Measurements from ENCODE around the gene CHST15. TPM values are rescaled to one million over a fixed set of nuclear protein-coding genes. Genes with fewer than 3 reads are reported as not detected.

The CHST15 gene
- total RNA-seq, 2 experiments from 2014 or later = 14.7 to 26.4 TPM

DNA sequence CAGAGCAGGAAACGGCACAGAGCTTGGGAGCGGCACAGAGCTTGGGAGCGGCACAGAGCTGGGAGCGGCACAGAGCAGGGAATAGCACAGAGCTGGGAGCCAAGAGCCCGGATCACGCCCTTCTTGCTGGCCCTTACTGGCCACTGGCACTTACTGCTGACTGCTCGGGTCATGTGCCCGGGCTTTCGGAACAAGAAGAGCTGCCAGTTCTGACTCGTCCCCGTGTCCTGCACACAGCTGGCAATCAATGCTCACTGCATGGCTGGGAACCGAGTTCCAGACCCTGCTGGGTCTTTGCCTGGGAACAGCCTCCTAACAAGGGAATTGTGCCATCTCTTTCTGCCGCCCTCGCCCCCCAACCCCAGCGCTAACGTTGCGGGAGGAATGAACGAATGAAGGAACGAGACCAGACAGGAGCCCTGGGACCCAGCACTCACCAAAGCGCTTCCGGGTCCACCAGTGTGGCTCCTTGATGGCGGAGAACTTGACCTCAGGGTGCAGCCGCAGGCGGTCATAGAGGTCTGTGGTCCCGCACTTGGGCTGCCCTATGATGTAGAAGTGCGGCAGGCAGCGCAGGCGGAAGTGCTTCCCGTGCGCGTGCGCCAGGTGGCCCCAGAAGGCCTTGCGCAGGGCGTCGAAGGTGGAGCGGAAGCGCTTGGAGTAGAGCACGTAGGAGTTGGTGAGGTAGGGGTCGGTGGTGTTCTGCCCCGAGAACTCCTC is 49.1 kb downstream of the CHST15 start:
- no TSS peak for BruUV-seq (replicated peaks)
- no peaks in the 10 kb centered on the region for H4K20me1 ChIP-seq (ENCODE audit: insufficient read depth, low read length)
- POLR2A ChIA-PET = no interaction called here
- no peak overlapping the region for H3K27ac ChIP-seq (ENCODE audit: low read depth, low read length, poor library complexity, severe bottlenecking)
- no peaks in the 10 kb centered on the region for H3K9me2 ChIP-seq (ENCODE audit: insufficient read depth, low read length)
- H3K4me2 ChIP-seq (ENCODE audit: low read length) = no peak overlapping the region
- no peaks in the 10 kb centered on the region for H3K79me2 ChIP-seq (ENCODE audit: insufficient read depth, low read depth, low read length)
- H2AFZ ChIP-seq (ENCODE audit: low read length) = no peak overlapping the region
- no peaks in the 10 kb centered on the region for H3K9me3 ChIP-seq (ENCODE audit: low read length)
- CTCF ChIA-PET (ENCODE audit: unreplicated experiment) = no interaction called here
- intact Hi-C loops (cut with micrococcal nuclease; ENCODE audit: unreplicated experiment) = no loop called here
- H3K4me1 ChIP-seq (ENCODE audit: insufficient read depth, low read length, poor library complexity, severe bottlenecking) = peaks cover 19% of the 10 kb centered on the region
- no peak for TF ChIP-seq EZH2phosphoT487 (IDR thresholded peaks at IDR 0.05; ENCODE audit: borderline replicate concordance, low read depth, low read length)
- TF ChIP-seq, protein P1, sequence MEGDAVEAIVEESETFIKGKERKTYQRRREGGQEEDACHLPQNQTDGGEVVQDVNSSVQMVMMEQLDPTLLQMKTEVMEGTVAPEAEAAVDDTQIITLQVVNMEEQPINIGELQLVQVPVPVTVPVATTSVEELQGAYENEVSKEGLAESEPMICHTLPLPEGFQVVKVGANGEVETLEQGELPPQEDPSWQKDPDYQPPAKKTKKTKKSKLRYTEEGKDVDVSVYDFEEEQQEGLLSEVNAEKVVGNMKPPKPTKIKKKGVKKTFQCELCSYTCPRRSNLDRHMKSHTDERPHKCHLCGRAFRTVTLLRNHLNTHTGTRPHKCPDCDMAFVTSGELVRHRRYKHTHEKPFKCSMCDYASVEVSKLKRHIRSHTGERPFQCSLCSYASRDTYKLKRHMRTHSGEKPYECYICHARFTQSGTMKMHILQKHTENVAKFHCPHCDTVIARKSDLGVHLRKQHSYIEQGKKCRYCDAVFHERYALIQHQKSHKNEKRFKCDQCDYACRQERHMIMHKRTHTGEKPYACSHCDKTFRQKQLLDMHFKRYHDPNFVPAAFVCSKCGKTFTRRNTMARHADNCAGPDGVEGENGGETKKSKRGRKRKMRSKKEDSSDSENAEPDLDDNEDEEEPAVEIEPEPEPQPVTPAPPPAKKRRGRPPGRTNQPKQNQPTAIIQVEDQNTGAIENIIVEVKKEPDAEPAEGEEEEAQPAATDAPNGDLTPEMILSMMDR (conservative IDR thresholded peaks at IDR 0.05; ENCODE audit: low read length) = no peak
- H3K4me3 ChIP-seq (ENCODE audit: low read depth, low read length, poor library complexity, severe bottlenecking) = no peak overlapping the region
- DNase-seq (ENCODE audit: low spot score) = no peak
- H3K36me3 ChIP-seq (ENCODE audit: insufficient read depth, low read length) = peaks cover 35% of the 10 kb centered on the region

- peaks cover 42% of the 10 kb centered on the region for H3K36me3 ChIP-seq (ENCODE audit: insufficient read depth, low read length)
- peak overlapping the region; percentile 58 for H3K4me2 ChIP-seq (ENCODE audit: low read length)
- H3K9me2 ChIP-seq (ENCODE audit: insufficient read depth, low read length) = no peaks in the 10 kb centered on the region
- H3K79me2 ChIP-seq (ENCODE audit: insufficient read depth, low read depth, low read length) = no peaks in the 10 kb centered on the region
- peak overlapping the region; percentile 18 for H3K4me3 ChIP-seq (ENCODE audit: low read depth, low read length, poor library complexity, severe bottlenecking)
- intact Hi-C loops (cut with micrococcal nuclease; ENCODE audit: unreplicated experiment) = no loop called here
- no TSS peak for BruUV-seq (replicated peaks)
- no peaks in the 10 kb centered on the region for H4K20me1 ChIP-seq (ENCODE audit: insufficient read depth, low read length)
- TF ChIP-seq, protein P1 (conservative IDR thresholded peaks at IDR 0.05; ENCODE audit: low read length) = no peak
- TF ChIP-seq EZH2phosphoT487 (IDR thresholded peaks at IDR 0.05; ENCODE audit: borderline replicate concordance, low read depth, low read length) = no peak
- peak; percentile 77 for DNase-seq (ENCODE audit: low spot score)
- ChIA-PET POLR2A (interaction anchor here (1.0 to 1.9 kb wide), 8 partner anchors 8 to 64 kb away, joined by 3 to 8 read pairs (median 4); no protein-coding TSS in a partner anchor), CTCF (ENCODE audit: unreplicated experiment) (no interaction called here)
- peak overlapping the region; percentile 63 for H3K27ac ChIP-seq (ENCODE audit: low read depth, low read length, poor library complexity, severe bottlenecking)
- H3K9me3 ChIP-seq (ENCODE audit: low read length) = no peaks in the 10 kb centered on the region
- no peak overlapping the region; the same call in 1 of the 2 replicates for H2AFZ ChIP-seq (ENCODE audit: low read length)
- peaks cover 19% of the 10 kb centered on the region for H3K4me1 ChIP-seq (ENCODE audit: insufficient read depth, low read length, poor library complexity, severe bottlenecking)
These were observed 49.9 kb downstream of the CHST15 start for GRCh38 chr10:124043310-124044142.
